ENCODE measurements around the gene SCN1B.
"Not testable (repeated sequence)": the region's sequence is repeated elsewhere in the genome, so short reads cannot be mapped to it uniquely, and the experiment has no call there.

SCN1B gene

GRCh38 chr19:35013820-35014754 lies 16.2 kb upstream of the SCN1B start:
- no peak overlapping the region for H3K4me3 ChIP-seq (ENCODE audit: low read length)
- DNase-seq (ENCODE audit: low read depth) = no peak
- no peak for TF ChIP-seq CTCF (IDR thresholded peaks at IDR 0.05; ENCODE audit: insufficient read depth, low read depth, low read length, missing control alignments)

- H3K4me3 ChIP-seq (ENCODE audit: low read length); DNase-seq (ENCODE audit: low read depth): not testable (repeated sequence)
Observed at GRCh38 chr19:35014774-35015173, 15.5 kb upstream of the SCN1B start.

DNA sequence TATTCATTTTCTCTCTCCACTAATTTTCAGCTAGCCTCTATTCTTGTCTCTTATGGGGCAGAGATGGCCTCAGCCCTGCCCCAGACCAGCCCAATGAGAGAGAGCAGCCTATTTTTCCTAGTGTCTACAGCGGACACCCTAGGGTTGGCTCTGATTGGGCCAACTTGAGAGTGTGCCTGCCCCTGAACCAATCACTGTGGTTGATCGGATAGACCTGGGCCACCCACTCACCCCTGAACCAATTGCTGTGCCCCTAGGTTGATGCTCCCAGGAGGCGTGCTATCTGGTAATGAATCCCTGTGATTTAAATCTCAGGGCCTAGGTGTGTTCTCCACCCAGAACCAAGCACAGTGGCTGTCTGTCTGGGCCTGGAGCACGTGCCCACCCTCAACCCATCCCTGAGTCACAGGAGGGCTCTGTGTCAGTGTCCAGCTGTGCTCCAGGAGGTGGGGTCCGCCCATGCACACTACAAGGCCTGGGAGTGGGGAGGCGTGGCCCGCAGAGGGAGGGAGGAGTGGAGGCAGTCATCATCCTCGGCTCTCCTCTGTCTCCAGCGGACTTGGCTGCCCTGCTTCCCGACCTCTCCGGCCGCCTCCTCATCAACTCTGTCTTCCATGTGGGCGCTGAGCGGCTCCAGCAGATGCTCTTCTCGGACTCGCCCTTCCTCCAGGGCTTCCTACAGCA lies 14.9 kb upstream of the SCN1B start:
- TF ChIP-seq CTCF (IDR thresholded peaks at IDR 0.05; ENCODE audit: insufficient read depth, low read depth, low read length, missing control alignments) = no peak
- H3K4me3 ChIP-seq (ENCODE audit: low read length) = no peak overlapping the region
- no peak for DNase-seq (ENCODE audit: low read depth)

- TF ChIP-seq CTCF (IDR thresholded peaks at IDR 0.05; ENCODE audit: insufficient read depth, low read depth, low read length, missing control alignments) = no peak
Observed at GRCh38 chr19:35015954-35016351, 14.3 kb upstream of the SCN1B start.

GRCh38 chr19:35017507-35017906 lies 12.8 kb upstream of the SCN1B start:
- no peak for TF ChIP-seq CTCF (IDR thresholded peaks at IDR 0.05; ENCODE audit: insufficient read depth, low read depth, low read length, missing control alignments)
- no peak for DNase-seq (ENCODE audit: low read depth)
- no peak overlapping the region for H3K4me3 ChIP-seq (ENCODE audit: low read length)

More at GRCh38 chr19:35015954-35016351, 14.3 kb upstream of the SCN1B start:
- DNase-seq (ENCODE audit: low read depth) = no peak
- H3K4me3 ChIP-seq (ENCODE audit: low read length) = no peak overlapping the region

GRCh38 chr19:35018379-35018778 lies 11.9 kb upstream of the SCN1B start:
- H3K4me3 ChIP-seq (ENCODE audit: low read length) = no peak overlapping the region
- no peak for TF ChIP-seq CTCF (IDR thresholded peaks at IDR 0.05; ENCODE audit: insufficient read depth, low read depth, low read length, missing control alignments)
- DNase-seq (ENCODE audit: low read depth) = no peak

DNA sequence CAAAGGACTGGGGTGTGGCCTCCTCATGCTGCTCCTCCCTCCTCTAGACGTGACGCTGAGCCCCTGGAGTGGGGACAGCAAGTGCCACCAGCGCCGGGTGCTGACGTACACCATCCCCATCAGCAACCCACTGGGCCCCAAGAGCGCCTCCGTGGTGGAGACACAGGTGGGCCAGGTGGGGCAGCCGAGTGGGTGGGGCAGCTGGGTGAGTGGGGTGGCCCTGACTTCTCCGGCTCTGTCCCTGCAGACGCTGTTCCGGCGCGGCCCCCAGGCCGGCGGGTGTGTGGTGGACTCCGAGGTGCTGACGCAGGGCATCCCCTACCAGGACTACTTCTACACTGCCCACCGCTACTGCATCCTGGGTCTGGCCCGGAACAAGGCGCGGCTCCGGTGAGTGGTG lies 11.1 kb upstream of the SCN1B start:
- H3K4me3 ChIP-seq (ENCODE audit: low read length) = no peak overlapping the region
- TF ChIP-seq CTCF (IDR thresholded peaks at IDR 0.05; ENCODE audit: insufficient read depth, low read depth, low read length, missing control alignments) = no peak
- no peak for DNase-seq (ENCODE audit: low read depth)
